ENCODE data around the gene NPHS1.
"Not testable (repeated sequence)": the region's sequence is repeated elsewhere in the genome, so short reads cannot be mapped to it uniquely, and the experiment has no call there.

The NPHS1 gene

DNA sequence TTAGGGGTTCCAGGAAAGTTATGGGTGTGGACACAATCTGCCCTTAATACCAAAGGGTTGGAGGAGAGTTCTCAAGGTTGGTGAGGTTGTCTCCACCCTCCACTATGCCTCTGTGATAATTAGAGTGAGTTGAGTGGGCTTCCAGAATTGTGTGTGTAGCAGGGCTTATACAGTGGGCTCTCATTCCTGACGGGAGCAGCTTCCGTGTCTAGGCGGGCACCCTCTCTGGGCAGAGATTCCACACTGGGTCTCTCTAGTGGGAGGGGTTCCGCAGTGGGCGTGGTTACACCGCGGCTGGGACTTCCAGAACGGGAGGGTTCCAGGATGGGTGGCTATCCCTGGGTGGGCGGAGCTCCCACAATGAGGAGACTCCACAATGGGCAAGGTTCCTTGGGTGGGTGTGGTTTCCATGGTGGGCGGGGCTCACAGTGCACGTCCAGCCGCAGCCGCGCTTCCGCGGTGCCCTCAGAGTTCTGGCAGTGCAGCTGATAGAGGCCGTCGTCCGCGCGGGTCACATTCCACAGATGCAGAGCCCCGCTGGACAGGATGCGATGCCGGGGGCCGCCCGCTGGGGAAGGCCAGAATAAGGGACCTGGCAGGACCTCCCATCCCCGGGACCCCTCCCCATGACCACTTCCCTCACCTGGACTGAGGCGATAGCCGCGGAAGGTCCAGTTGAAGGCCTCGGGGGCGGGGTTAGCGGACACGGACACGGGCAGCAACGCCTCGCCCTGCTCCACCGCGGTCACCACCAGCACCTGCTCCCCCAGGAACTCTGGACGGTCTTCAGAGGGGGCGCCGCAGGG is 8.4 kb downstream of the NPHS1 start:
- peaks cover 38% of the 10 kb centered on the region for H3K27me3 ChIP-seq (ENCODE audit: control insufficient read depth, insufficient read depth, low read length)
- no peaks in the 10 kb centered on the region for H3K36me3 ChIP-seq (ENCODE audit: control insufficient read depth, insufficient read depth, low read length)
- no peaks in the 10 kb centered on the region for H3K9me3 ChIP-seq (ENCODE audit: control insufficient read depth, low read length)
- peak overlapping the region; percentile 4 for H3K4me3 ChIP-seq (ENCODE audit: low read length)
- no peak overlapping the region for H3K9ac ChIP-seq (ENCODE audit: low read length)
- H3K4me1 ChIP-seq (ENCODE audit: control insufficient read depth, insufficient read depth, low read length), result peaks cover 26% of the 10 kb centered on the region

DNA sequence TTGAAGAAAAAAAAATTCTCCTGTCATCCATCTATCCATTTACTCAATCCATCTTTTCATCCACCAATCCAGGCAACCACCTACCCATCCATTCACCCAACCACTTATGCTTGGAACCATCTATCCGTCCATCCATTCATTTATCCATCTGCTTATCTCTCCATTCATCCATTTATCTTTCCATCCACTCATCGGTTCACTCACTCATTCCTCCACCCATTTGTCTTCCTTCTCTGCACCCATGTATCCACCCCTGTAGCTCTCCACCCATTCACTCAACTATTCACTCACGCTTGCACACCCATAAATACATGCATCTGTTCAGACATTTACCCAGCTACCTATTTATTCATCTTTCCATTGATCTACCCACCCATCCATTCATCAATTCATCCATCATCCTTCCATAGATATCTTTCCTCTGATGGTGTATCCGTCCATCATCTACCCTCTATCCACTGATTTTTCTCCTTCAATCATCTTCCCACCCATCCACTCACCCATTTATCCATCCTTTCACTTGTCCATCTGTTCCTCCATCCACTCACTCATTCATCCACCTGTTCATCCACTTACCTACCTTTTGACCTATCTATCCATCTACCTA is 9.5 kb downstream of the NPHS1 start:
- peaks cover 27% of the 10 kb centered on the region for H3K27me3 ChIP-seq (ENCODE audit: control insufficient read depth, insufficient read depth, low read length)
- no peaks in the 10 kb centered on the region for H3K36me3 ChIP-seq (ENCODE audit: control insufficient read depth, insufficient read depth, low read length)
- peaks cover 26% of the 10 kb centered on the region for H3K4me1 ChIP-seq (ENCODE audit: control insufficient read depth, insufficient read depth, low read length)
- no peak overlapping the region for H3K9ac ChIP-seq (ENCODE audit: low read length)
- H3K4me3 ChIP-seq (ENCODE audit: low read length), result no peak overlapping the region
- no peaks in the 10 kb centered on the region for H3K9me3 ChIP-seq (ENCODE audit: control insufficient read depth, low read length)

DNA sequence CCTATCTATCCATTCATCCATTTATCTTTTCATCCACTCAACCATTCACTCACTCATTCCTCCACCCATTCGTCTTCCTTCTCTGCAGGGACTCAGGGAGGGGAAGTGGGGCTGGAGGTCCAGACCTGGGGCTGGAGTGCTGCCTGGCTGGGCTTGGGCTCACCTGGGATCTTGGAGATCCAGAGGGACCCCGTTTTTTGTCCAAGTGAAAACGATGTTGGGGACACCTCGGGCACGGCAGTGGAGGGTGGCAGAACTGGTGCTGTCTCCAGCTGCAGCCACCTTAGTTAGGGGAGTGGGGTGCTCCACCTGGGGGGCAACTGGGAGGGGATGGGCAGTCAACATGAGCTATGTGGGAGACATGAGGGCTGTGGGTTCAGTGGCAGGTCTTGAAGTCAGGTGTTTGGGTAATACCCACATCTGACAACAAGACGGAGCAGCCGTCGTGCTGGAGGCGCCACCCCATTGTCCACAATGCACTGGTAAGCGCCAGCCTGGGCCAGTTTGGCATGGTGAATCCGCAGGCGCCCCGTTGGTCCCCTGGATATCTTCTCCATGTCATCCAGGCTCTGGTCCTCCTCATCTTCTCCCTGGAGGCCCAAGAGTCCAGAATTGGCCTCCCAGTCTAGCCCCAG is 10.2 kb downstream of the NPHS1 start:
- H3K9me3 ChIP-seq (ENCODE audit: control insufficient read depth, low read length), result no peaks in the 10 kb centered on the region
- H3K4me3 ChIP-seq (ENCODE audit: low read length), result no peak overlapping the region
- no peaks in the 10 kb centered on the region for H3K36me3 ChIP-seq (ENCODE audit: control insufficient read depth, insufficient read depth, low read length)
- H3K9ac ChIP-seq (ENCODE audit: low read length), result no peak overlapping the region
- peaks cover 26% of the 10 kb centered on the region for H3K4me1 ChIP-seq (ENCODE audit: control insufficient read depth, insufficient read depth, low read length)
- H3K27me3 ChIP-seq (ENCODE audit: control insufficient read depth, insufficient read depth, low read length), result peaks cover 26% of the 10 kb centered on the region

DNA sequence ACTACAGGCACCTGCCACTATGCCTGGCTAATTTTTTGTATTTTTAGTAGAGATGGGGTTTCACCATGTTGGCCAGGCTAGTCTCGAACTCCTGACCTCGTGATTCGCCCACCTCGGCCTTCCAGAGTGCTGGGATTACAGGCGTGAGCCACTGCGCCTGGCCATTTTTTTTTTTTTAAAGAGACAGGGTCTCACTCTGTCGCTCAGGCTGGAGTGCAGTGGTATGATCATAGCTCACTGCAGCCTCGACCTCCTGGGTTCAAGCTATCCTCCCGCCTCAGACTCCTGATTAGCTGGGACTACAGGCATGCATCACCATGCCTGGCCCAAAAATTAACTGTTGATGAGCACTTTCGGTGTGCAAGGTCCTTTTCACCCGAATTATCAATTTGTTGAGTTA is 16.2 kb downstream of the NPHS1 start:
- not testable (repeated sequence) for H3K4me1 ChIP-seq (ENCODE audit: control insufficient read depth, insufficient read depth, low read length); H3K4me3 ChIP-seq (ENCODE audit: low read length); H3K9me3 ChIP-seq (ENCODE audit: control insufficient read depth, low read length); H3K9ac ChIP-seq (ENCODE audit: low read length); H3K36me3 ChIP-seq (ENCODE audit: control insufficient read depth, insufficient read depth, low read length); H3K27me3 ChIP-seq (ENCODE audit: control insufficient read depth, insufficient read depth, low read length)

DNA sequence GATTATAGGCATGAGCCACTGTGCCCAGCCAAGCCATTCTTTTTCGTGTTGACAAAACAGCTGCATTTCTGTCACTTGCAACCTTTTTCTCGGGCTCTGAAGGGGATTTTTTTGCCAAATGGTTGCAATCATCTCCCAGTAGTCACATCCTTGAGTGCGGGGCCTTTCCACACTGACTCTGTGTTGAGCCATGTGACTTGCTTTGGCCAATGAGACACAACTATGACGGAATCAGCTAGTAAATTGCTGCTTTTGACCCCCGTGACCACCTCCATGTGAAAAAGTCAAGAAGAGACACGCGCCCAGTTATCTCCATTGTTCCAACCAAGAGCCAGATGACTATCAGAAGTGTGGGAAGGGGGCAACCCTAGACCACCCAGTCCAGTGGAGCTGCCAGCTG is 18.3 kb downstream of the NPHS1 start:
- Histone ChIP-seq H3K9me3 (ENCODE audit: control insufficient read depth, low read length) (no peaks in the 10 kb centered on the region), H3K4me1 (ENCODE audit: control insufficient read depth, insufficient read depth, low read length) (no peaks in the 10 kb centered on the region), H3K4me3 (ENCODE audit: low read length) (no peak overlapping the region), H3K27me3 (ENCODE audit: control insufficient read depth, insufficient read depth, low read length) (no peaks in the 10 kb centered on the region), H3K9ac (ENCODE audit: low read length) (no peak overlapping the region), H3K36me3 (ENCODE audit: control insufficient read depth, insufficient read depth, low read length) (no peaks in the 10 kb centered on the region)

DNA sequence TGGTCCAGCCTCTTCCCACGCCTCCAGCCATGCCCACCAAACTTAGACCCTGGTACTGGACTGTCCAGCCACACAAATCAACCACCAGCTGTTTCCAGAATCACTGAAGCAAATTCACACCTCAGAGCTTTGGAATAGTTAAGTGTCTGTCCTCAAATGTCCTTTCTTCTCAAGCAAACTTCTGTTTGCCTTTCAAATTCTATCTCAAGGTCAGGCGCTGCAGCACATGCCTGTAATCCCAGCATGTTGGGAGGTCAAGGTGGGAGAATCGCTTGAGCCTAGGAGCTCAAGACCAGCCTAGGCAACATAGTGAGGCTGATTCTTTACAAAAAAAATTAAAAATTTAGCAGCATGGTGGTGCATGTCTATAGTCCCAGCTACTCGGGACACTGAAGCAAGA is 20.2 kb downstream of the NPHS1 start:
- no peak overlapping the region for H3K4me3 ChIP-seq (ENCODE audit: low read length)
- H3K27me3 ChIP-seq (ENCODE audit: control insufficient read depth, insufficient read depth, low read length), result no peaks in the 10 kb centered on the region
- no peak overlapping the region for H3K9ac ChIP-seq (ENCODE audit: low read length)
- H3K4me1 ChIP-seq (ENCODE audit: control insufficient read depth, insufficient read depth, low read length), result no peaks in the 10 kb centered on the region
- no peaks in the 10 kb centered on the region for H3K36me3 ChIP-seq (ENCODE audit: control insufficient read depth, insufficient read depth, low read length)
- no peaks in the 10 kb centered on the region for H3K9me3 ChIP-seq (ENCODE audit: control insufficient read depth, low read length)

DNA sequence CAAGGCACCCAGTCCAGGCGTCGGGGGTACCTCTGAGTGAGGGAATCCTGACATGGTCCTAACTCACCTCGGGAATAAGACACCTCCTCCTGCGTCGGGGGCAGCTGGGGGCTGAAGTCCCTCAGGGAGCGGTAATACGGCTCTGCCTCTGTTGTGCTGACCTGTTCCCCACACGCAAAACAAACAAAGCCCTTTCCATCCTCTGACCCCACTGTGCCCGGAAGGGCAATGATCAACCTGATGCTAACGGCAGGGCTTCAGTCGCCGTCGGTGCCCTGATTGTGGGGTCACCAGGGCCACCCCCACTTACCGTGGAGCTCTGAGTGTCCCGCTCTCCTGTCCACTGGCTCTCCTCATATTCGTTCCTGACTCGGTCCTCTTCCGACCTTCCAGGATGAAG is 21.3 kb downstream of the NPHS1 start:
- Histone ChIP-seq H3K4me1 (ENCODE audit: control insufficient read depth, insufficient read depth, low read length) (no peaks in the 10 kb centered on the region), H3K9ac (ENCODE audit: low read length) (no peak overlapping the region), H3K36me3 (ENCODE audit: control insufficient read depth, insufficient read depth, low read length) (no peaks in the 10 kb centered on the region), H3K4me3 (ENCODE audit: low read length) (no peak overlapping the region), H3K27me3 (ENCODE audit: control insufficient read depth, insufficient read depth, low read length) (no peaks in the 10 kb centered on the region), H3K9me3 (ENCODE audit: control insufficient read depth, low read length) (no peaks in the 10 kb centered on the region)

DNA sequence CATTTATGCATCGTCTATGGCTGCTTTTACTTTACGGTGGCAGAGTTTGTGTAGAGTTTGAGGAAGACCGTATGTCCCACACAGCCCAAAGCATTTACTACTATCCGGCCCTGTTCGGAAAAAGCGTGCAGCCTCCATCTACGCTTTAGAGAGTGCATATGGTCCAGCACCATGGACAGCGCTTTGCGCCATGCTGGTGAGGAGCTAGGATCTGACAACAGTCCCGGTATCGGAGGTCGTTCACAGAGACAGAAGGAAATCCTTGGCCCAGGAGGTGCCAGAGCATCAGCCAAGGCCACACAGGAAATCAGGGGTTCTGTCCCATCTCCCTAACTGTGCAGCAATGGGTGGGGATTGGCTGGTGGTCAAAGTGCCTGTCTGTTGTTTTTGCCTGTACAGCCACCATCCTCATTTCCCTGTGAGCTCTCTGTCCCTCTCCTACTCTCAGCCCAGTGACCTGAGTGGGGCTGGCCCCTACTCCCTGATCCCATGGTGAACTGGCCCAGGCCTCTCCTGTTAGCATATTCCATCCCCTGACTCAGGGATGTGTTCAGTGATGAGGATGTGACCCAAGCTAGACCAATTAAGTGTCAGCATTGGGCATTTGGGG is 23.5 kb downstream of the NPHS1 start:
- H3K27me3 ChIP-seq (ENCODE audit: control insufficient read depth, insufficient read depth, low read length), result no peaks in the 10 kb centered on the region

DNA sequence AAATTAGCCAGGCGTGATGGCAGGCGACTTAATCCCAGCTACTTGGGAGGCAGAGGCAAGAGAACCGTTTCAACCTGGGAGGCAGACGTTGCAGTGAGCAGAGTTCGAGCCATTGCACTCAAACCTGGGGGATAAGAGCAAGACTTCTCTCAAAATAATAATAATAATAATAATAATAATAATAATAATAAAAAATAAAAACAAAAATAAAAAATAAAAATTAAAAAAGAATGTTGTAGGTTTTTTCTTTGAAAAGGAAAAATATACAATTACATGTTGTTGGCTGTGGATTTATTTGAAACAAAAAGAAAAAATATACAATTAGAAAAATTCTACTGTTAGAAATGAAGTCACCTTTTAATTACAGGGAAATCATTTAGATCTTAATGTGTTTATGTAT is 28.2 kb downstream of the NPHS1 start:
- Histone ChIP-seq H3K4me3 (ENCODE audit: low read length) (no peak overlapping the region), H3K27me3 (ENCODE audit: control insufficient read depth, insufficient read depth, low read length) (peaks cover 4% of the 10 kb centered on the region), H3K4me1 (ENCODE audit: control insufficient read depth, insufficient read depth, low read length) (no peaks in the 10 kb centered on the region), H3K9me3 (ENCODE audit: control insufficient read depth, low read length) (no peaks in the 10 kb centered on the region), H3K36me3 (ENCODE audit: control insufficient read depth, insufficient read depth, low read length) (no peaks in the 10 kb centered on the region), H3K9ac (ENCODE audit: low read length) (no peak overlapping the region)

More for the DNA sequence above, 23.5 kb downstream of the NPHS1 start:
- no peak overlapping the region for H3K9ac ChIP-seq (ENCODE audit: low read length)
- H3K9me3 ChIP-seq (ENCODE audit: control insufficient read depth, low read length), result no peaks in the 10 kb centered on the region
- H3K4me3 ChIP-seq (ENCODE audit: low read length), result no peak overlapping the region
- H3K4me1 ChIP-seq (ENCODE audit: control insufficient read depth, insufficient read depth, low read length), result no peaks in the 10 kb centered on the region
- no peaks in the 10 kb centered on the region for H3K36me3 ChIP-seq (ENCODE audit: control insufficient read depth, insufficient read depth, low read length)

DNA sequence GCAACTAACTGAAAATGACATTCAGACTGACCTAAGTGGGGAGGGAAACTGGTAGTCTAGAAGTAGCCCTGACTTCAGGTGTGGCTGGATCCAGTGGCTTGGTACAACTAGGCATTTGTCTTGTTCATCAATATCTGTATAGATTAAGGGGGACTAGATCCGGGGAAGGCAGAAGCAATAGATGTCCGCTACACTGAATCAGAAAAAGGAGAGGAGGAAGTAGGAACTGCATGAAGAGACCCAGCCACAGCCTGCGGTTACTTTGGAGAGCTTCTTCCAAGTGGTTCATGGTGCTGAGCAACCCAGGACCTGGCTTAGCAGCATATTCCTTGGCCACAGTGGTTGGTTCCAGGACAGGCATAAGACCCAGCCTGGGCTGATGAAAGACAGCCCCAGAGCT is 29.7 kb downstream of the NPHS1 start:
- H3K4me3 ChIP-seq (ENCODE audit: low read length), result no peak overlapping the region
- peaks cover 9% of the 10 kb centered on the region for H3K27me3 ChIP-seq (ENCODE audit: control insufficient read depth, insufficient read depth, low read length)
- no peaks in the 10 kb centered on the region for H3K36me3 ChIP-seq (ENCODE audit: control insufficient read depth, insufficient read depth, low read length)
- no peaks in the 10 kb centered on the region for H3K4me1 ChIP-seq (ENCODE audit: control insufficient read depth, insufficient read depth, low read length)
- H3K9me3 ChIP-seq (ENCODE audit: control insufficient read depth, low read length), result no peaks in the 10 kb centered on the region
- H3K9ac ChIP-seq (ENCODE audit: low read length), result no peak overlapping the region

DNA sequence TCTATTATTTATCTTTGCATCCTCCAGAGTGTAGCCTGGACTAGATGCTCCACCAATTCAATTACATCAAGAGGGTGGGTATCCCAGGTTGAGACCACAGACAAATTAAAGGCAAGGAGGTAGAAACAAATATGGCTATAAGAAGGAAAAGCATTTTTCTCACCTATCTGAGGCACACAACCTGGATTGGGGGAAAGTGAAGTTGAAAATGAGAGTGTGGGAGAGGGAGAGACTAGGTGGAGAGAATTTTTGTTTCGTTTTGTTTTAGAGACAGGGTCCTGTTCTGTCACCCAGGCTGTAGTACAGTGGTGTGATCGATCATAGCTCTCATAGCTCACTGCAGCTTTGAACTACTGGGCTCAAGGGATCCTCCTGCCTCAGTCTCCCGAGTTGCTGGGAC is 33.9 kb downstream of the NPHS1 start:
- H3K27me3 ChIP-seq (ENCODE audit: control insufficient read depth, insufficient read depth, low read length), result peaks cover 15% of the 10 kb centered on the region
- no peaks in the 10 kb centered on the region for H3K36me3 ChIP-seq (ENCODE audit: control insufficient read depth, insufficient read depth, low read length)
- H3K9me3 ChIP-seq (ENCODE audit: control insufficient read depth, low read length), result no peaks in the 10 kb centered on the region
- no peak overlapping the region for H3K4me3 ChIP-seq (ENCODE audit: low read length)
- H3K4me1 ChIP-seq (ENCODE audit: control insufficient read depth, insufficient read depth, low read length), result no peaks in the 10 kb centered on the region
- no peak overlapping the region for H3K9ac ChIP-seq (ENCODE audit: low read length)

DNA sequence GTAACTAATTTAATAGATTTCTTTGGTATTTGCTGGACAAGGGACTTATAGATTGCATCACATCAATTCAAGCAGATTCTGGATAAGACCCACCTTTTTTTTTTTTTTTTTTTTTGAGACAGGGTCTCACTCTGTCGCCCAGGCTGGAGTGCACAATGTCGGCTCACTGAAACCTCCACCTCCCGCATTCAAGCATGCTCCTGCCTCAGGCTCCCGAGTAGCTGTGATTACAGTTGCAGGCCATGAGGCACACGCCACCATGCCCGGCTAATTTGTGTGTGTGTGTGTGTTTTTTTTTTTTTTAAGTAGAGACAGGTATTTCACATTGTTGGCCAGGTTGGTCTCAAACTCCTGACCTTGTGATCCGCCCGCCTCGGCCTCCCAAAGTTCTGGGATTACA is 35.5 kb downstream of the NPHS1 start:
- Histone ChIP-seq H3K36me3 (ENCODE audit: control insufficient read depth, insufficient read depth, low read length) (no peaks in the 10 kb centered on the region), H3K27me3 (ENCODE audit: control insufficient read depth, insufficient read depth, low read length) (peaks cover 15% of the 10 kb centered on the region), H3K4me1 (ENCODE audit: control insufficient read depth, insufficient read depth, low read length) (no peaks in the 10 kb centered on the region), H3K4me3 (ENCODE audit: low read length) (no peak overlapping the region), H3K9ac (ENCODE audit: low read length) (no peak overlapping the region), H3K9me3 (ENCODE audit: control insufficient read depth, low read length) (no peaks in the 10 kb centered on the region)

Measured in mucosa of stomach (tissue), 1 donor.